HG03064 (cell line): Measurements from ENCODE around the gene LIG1.

Experiments
- ATAC-seq: cut with Tn5 transposase; IDR thresholded peaks from one replicate; pipeline ENCODE4 v1.9.1; 2021; ENCODE audit warnings: low read depth; ENCODE audit not compliant: unreplicated experiment

Gene LIG1

DNA sequence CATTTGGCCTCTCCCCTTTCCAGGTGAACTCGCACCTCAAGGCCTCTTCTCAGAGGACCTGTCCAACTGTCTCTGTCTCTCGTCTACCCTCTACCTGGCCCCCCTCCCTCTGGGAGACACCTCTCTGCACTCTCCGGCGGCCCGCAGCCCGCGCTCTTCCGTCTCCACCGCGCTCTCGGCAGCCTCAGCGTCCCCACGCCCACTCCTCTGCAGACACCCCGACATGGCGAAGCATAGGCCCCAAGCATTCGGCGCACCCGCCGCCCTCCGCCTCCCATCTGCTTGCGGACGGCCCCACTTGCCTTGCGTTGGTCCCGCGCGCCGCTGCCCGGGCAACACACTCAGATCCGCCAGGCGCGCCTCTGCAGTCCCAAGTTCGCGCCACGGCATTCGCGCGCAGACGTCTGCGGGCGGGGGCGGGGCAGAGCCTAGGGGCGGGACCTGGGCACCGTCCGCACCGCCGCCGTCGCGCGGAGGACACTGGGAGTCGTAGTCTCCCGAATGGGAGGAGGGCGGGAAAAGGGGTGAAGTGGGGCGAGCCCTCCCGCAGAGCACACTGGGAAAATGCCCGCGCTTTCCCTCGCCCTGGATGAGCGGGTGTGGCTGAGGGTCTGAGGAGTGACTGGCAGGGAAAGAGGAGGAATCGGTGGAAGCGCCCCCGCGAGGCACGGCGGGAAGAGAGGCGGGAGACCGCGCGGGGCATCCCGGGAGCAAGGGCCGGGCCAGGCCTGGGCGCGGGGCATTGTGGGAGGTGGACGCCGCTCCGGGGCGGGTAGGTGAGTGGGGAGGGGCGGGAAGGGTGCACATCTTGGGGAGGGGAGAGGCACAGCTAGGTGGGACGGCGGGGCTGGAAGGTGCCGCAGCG is at the start of gene LIG1, which contains the start of gene ZSWIM9:
Gene LIG1, minus strand, starts transcription at position 406 of the 865 bp plus-strand sequence. CDS start 4,778 bp downstream, outside the sequence.
Gene ZSWIM9, plus strand, starts transcription at position 742 of the 865 bp plus-strand sequence. CDS start 1,123 bp downstream, outside the sequence.
- ATAC-seq: peak; percentile 64

DNA sequence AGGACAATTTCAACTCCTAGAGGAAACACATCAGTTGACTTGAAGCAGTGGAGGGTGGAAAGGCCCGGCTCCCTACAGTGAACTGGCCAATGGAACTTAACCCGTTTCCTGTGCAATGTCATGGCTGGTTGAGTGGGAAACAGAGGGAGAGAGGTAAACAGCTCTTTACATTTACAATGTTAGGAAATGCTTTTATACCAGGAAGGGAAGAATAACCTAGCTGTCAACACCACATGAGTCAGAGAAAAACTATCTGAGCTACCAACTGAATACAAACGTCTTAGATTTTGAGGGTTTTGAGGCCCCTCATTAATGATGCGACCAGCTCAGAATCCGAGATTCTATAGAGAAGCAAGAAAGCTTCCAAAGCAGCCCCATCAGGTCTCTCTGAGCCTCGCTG is 48.9 kb upstream of the LIG1 start:
- no peak for ATAC-seq

DNA sequence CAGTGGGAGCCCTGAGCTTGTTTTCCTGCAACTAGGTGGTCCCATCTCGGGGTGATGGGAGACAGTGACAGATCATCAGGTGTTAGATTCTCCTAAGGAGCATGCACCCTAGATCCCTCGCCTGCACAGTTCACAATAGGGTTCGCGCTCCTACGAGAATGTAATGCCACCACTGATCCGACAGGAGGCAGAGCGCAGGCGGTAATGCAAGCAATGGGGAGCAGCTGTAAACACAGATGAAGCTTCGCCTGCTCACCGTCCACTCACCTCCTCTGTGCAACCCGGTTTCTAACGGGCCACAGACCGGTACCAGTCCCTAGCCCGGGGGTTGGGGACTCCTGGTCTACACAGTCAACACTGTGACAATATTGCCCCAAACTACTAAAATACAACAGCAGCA is 46.8 kb upstream of the LIG1 start:
- ATAC-seq: no peak

DNA sequence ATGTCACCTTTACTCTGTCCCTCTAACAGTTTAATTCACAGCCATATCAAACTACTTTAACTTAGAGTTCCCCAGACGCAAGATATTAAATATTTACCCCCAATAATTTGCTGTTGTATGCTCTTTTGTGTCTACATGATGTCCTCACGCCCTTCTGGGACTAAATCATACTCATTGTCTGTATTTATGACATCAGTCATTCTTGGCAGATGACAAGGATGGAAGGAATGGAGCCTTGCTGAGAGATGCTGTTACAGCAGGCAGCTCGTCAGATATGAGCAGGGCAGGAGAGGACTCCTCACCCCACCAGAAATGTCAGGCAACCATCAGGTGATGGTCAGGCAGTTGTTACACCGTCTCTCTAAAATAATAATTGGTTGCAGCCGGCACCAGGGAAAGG is 43.8 kb upstream of the LIG1 start:
- ATAC-seq: no peak

DNA sequence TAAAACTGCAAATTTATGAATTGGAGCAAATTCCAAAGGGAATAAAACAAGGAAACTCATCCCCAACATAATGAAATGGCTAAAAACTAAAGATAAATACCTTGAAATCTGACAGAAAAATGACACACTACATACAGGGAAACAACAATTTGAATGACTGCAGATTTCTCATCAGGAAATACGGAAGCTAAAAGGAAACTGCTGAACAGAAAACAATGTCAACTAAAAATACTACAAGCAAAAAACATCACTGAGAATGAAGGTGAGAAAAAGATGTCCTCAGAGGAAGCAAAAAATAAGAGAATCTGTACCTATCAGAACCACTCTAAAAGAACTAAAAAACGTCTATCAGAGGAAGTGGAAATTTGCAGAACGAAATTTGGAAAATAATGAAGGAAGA is 39.9 kb upstream of the LIG1 start:
- no peak for ATAC-seq

DNA sequence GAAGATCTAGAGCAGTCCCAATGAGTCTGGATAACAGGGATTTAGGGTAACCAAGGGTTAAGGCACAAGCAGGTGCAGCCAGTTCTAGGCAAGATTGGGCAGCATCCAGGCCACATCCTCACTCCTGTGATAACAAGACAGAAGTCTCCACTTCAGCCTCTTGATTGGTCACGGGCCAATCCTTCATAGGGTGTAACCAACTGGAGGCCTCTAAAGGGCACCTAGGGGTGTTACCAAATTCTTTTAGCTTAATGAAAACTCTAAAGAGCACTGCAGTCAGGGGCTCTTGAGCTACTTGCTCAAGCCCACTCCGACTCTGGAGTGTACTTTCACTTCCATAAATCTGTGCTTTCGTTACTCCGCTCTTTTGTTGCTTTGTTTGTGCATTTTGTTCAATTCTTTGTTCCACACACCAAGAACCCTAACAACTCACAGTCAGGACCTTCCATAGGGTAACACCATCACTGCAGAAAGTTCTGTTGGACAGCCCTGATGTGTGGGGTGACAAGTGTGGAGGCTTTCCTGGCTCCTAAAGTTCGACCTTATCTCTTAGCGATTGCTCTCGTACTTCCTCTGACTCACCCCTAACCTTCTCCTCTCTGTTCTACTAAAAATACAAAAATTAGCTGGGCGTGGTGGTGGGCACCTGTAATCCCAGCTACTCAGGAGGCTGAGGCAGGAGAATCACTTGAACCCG is 36.4 kb upstream of the LIG1 start:
- ATAC-seq: no peak

DNA sequence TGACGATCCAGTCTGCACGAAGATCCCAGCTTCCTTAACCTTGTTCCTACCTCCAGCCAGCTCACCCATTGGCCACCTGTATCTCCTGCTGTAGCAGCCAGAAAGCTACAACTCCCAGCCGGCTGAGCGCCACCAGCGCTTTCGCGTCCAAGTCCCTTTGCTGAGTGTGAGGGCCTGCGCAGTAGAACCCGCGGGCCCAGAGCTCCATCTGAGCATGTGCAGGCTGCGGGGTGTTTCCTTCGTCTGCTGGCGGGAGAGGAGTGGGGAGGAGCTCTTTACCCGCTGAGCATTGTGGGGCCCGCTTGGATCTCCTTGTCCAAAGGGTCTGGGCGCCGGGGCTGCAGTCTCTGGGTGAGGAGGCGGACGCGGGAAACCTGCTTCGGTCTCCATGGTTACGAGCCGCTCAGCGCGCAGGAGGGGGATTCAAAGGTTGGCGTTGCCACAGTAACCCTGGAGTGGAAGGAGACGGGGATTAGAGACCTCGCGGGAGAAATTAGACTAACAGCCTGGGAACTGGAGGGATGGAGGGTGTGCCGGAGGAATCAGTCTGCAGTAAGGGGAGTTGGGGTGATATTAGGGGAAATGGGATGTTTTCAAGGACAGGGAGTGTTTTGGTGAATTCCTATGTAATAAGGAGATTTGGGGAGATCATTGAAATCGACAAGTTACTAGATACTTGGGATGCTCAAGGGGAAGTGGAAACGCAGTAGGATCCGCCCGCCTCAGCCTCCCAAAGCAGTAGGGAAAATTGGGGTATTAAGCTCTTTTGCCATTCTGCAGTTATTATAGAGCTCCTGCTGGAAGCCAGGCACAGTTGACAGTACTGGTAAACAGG is 33.9 kb upstream of the LIG1 start:
- peak; percentile 67 for ATAC-seq

DNA sequence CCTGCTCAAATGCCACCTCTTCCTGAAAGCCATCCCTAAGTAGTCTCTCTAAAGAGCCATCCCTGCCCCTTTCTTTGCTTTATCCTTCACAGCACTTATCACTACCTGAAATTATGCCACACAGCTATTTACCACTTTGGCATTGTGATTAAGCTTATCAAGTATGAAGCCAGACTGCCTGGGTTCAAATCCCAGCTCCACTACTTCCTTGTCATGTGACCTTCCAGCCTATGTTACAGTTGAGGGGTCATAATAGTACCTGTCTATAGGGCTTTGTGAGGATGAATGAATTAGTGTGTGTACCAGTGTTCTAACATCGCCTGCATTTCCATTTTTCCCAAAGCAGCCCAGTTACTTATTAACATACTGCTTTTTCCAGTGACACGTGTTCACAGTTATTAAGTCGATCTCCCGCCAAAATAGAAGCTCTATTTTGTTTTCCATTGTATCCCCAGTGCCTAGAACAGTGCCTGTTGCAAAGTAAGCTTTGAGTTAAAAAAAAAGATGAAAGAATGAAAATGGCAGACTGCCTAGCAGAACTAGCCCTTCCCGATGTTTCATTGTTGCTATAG is 33.2 kb upstream of the LIG1 start:
- ATAC-seq: no peak

DNA sequence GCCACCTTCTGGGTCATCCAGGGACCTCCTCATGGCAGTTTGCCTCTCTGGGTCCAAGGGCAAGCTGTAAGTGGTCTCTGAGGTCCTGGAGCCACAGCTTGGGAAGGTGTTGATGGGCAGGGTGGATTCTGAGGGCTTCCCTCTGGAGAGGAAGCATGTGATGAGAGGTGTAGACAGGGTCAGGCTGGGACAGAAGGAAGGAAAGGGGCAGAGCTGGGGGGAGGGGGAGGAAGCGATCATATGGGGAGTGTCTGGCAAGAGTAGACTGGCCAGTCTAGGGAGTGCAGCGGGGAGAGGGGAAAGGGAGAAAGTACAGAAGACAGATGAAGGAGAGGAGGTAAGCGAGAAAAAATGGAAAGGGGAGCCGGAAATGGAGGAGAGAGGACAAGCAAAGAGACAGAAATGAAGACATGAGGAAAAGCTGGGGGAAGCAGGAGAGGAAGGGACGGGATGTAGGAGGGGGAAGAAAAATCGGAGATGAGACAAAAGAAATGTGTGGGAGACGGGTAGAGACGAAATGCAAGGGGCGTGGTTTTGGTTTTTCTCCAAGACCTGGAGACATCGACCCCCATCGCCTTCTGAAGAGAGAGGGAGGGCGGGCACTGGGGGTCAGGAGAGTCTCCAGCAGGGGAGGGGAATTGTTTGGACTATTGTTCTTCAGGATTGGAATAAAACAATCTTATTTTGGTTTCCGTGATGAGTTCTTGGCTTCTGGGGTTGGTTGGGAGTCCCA is 27.0 kb upstream of the LIG1 start:
- ATAC-seq: no peak

DNA sequence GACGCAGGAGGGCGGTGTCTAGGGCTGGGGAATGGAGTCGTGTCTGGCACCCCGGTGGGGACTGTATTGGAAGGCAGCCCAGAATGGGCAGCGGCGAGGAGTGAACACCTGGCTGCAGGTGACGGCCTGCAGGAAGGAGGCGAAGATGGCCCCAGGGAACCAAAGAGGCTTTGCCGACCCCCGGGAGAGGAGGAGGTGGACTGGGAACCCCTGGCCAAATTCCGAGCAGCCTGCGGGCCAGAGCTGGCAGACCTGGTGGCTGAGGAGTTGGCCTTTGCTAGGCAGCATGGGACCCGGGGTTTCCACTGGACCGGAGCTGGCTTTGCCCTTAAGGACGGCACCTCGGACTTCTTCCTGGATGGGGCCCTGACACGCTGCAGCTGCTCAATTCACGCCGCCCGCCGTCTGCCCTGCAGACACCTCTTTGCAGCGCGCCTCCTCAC is 26.2 kb upstream of the LIG1 start:
- no peak for ATAC-seq

DNA sequence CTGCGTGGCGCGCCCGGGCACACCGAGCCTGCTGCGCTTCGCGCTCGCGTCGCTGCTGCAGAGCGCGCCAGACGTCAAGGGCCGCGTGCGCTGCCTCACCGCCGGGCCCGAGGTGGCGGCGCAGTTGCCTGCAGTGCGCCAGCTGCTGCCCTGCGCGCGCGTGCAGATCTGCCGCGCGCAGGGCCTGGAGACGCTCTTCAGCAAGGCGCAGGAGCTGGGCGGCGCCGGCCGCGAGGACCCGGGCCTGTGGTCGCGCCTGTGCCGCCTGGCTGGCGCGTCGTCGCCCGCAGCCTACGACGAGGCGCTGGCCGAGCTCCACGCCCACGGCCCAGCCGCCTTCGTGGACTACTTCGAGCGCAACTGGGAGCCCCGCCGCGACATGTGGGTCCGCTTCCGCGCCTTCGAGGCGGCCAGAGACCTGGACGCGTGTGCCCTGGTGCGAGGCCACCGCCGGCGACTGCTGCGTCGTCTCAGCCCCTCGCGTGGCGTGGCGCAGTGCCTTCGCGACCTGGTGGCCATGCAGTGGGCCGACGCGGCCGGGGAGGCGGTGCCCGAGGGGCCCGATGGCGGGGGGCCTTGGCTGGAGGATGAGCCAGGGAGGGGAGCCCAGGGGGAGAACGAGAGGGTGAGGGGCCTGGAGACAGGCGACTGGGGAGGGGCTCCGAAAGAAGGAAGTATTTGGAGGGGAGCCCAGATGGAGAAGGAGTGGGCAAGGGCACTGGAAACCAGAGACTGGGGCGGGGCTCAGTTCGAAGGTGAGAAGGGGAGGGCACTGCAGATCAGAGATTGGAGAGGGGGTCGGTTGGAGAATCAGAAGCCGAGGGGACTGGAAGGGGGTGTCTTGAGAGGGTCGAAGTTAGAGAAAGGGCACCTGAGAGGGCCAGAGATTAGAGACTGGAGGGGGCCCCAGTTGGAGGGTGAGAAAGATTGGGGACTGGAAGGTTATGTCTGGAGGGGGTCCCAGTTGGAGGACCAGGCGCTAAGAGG is 25.0 kb upstream of the LIG1 start:
- ATAC-seq: no peak

DNA sequence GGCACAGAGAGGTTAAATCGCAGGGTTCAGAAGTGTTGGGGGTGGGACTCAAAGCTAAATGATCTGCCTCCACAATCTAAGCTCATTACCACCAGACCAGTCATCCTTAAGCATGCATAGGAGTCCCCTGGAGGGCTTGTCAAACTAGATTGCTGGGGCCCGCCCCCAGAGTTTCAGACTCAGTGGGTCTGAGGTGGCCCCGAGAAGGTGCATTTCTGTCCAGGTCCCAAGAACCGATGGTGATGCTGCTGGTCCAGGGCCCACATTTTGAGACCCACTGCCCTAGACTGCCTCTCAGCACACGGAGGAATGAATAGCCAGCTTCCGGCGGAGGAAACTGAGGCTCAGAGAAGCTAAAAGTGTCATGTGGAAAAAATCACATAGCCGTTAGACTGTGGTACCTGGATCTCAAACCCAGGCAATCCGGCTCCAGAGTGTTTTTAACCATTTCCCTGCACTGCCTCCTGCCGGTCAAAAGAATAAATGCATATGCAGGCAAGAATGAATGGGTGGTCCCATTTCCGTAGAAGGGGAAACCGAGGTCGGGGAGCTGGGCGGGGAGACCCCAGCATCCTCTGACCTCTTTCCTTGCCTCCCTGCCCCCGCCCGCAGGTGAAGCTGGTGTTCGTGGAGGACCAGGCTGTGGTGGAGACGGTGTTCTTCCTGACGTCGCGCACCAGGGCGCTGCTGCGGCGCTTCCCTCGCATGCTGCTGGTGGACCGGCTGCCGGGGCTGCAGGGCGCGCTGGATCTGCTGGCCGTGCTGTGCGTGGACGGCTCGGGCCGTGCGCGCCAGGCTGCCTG is 24.1 kb upstream of the LIG1 start:
- no peak for ATAC-seq

DNA sequence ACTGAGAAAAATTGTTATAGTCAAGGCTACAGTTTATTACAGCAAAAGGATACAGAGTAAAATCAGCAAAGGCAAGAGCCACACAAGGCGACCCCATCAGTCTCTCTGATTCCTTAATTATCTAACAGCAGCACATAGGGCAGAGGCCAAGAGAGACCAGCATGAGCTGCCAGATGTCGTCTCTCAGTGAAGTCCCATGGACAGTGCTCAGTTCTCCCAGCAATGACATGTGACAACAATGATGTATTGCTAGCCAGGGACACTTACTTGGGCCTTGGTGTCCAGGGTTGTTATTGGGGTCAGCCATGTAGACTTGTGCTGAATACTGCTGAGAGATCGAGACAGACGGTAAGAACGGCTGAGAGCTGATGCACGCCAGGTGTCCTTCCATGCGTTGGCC is 22.6 kb upstream of the LIG1 start:
- no peak for ATAC-seq

DNA sequence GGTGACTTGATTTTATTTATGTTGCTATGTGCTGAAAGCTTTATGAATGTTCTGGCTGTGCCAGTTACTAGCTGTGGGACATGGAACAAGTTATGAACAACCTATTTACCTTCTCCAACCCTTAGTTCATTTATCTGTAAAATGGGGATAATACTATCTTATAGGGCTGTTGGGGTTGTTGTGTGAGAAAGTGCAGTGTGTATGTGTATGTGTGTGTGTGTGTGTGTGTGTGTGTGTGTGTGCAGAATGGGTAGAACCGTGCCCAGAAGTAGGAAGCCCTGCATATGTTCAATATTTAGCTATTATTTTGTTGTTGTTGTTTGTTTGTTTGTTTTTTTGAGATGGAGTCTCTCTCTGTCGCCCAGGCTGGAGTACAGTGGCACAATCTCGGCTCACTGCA is 20.7 kb upstream of the LIG1 start:
- ATAC-seq: no peak

DNA sequence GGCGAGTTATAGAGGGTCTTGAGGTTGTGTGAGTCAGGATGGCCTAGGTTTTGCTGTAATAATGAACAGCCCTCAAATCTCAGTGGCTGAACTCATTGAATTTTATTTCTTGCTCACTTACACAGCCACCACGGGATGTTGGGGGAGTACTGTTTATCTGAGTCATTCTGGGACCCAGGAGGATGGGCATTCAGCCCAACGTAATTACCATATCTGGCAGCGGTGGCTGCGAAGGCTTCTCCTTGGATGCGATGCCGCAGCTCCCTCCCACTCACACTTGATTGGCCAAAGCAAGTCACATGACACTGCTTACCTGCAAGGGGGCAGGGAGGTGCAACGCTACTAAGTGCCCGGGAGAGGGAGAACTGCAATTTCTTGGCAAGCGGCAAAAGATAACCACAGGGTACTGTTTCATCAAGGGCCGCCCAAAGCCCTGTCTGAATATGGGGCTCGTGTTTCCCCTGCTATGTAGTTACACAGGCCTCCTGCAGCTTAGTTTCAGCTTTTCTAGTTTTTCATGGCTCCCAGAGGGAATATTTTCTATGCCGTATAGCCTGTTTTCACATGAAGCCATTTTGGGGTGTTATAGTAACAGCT is 20.2 kb upstream of the LIG1 start:
- no peak for ATAC-seq

DNA sequence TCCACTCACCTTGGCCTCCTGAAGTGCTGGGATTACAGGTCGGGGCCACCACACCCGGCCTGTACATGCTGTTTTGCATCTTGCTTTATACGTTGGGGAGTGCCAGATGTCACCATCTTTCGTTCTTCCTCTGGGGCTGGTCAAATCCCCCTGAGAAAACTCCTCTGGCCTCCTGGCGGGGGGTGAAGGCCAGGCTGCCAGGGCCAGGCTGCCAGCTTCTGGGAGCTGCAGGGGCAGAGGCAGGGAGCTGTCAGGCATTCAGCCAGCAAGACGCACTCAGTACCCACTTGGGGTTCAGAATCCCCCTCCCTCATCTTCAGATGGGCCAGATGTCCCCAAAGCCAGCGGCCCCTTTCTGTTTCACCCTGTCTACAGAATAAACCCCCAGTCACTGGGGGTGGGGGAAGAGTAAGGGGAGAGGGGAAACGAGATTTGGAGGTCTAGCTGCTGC is 16.4 kb upstream of the LIG1 start:
- no peak for ATAC-seq

DNA sequence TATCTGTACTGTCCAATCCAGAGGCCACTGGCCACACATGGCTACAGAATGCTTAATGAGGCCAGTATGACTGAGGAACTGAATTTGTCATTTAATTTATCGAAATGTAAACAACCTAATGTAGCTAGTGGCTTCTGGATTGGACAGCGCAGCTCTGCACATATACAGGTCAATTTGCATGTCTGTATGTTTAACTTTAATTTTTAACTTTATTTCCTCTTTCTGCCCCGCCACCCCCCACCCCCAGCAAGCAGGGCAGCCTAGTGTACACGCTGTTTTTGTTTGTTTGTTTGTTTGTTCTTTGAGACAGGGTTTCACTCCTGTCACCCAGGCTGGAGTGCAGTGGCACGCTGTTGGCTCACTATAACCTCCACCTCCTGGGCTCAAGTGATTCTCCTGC is 15.9 kb upstream of the LIG1 start:
- ATAC-seq: no peak
